HG03565 (cell line): ENCODE data around the gene POLA1.
"Not testable (repeated sequence)": the region's sequence is repeated elsewhere in the genome, so short reads cannot be mapped to it uniquely, and the experiment has no call there.

Experiments
- ATAC-seq: cut with Tn5 transposase; IDR thresholded peaks from one replicate; pipeline ENCODE4 v1.9.1; 2021; ENCODE audit warnings: mild to moderate bottlenecking, moderate library complexity; ENCODE audit not compliant: unreplicated experiment

The POLA1 gene

GRCh38 chrX:24693453-24694202 lies at the start of gene POLA1:
TSS of gene POLA1 (plus strand) at chrX:24693918. CDS start at chrX:24693962, 44 bp downstream.
- ATAC-seq = peak; percentile 98

GRCh38 chrX:24646006-24646405 lies 47.7 kb upstream of the POLA1 start:
- no peak for ATAC-seq

GRCh38 chrX:24646745-24647182 lies 47.0 kb upstream of the POLA1 start:
- ATAC-seq = no peak

- peak; percentile 72 for ATAC-seq
Observed at GRCh38 chrX:24647257-24648058, 46.3 kb upstream of the POLA1 start, which contains the start of gene PCYT1B. TSS of gene PCYT1B (minus strand) at chrX:24647347. CDS start at chrX:24647105, 242 bp downstream.

- no peak for ATAC-seq
Observed at GRCh38 chrX:24648495-24648894, 45.2 kb upstream of the POLA1 start.

GRCh38 chrX:24651783-24652182 lies 41.9 kb upstream of the POLA1 start:
- ATAC-seq = no peak

GRCh38 chrX:24655679-24656078 lies 38.0 kb upstream of the POLA1 start:
- not testable (repeated sequence) for ATAC-seq

- no peak for ATAC-seq
Observed at GRCh38 chrX:24657671-24658386, 35.9 kb upstream of the POLA1 start.

GRCh38 chrX:24658421-24658820 lies 35.3 kb upstream of the POLA1 start:
- ATAC-seq = no peak

- ATAC-seq = no peak
Observed at GRCh38 chrX:24659106-24659505, 34.6 kb upstream of the POLA1 start.

- ATAC-seq = no peak
Observed at GRCh38 chrX:24659646-24660045, 34.1 kb upstream of the POLA1 start.

- ATAC-seq = no peak
Observed at GRCh38 chrX:24661292-24661691, 32.4 kb upstream of the POLA1 start.

- ATAC-seq = no peak
Observed at GRCh38 chrX:24662352-24662751, 31.4 kb upstream of the POLA1 start.

- no peak for ATAC-seq
Observed at GRCh38 chrX:24668111-24668510, 25.6 kb upstream of the POLA1 start.

GRCh38 chrX:24672701-24673190 lies 21.0 kb upstream of the POLA1 start:
- no peak for ATAC-seq

GRCh38 chrX:24673424-24673823 lies 20.3 kb upstream of the POLA1 start:
- no peak for ATAC-seq

- no peak for ATAC-seq
Observed at GRCh38 chrX:24676403-24677024, 17.2 kb upstream of the POLA1 start.

GRCh38 chrX:24682739-24683432 lies 10.8 kb upstream of the POLA1 start:
- ATAC-seq = no peak

- ATAC-seq = no peak
Observed at GRCh38 chrX:24684048-24684447, 9.7 kb upstream of the POLA1 start.

GRCh38 chrX:24692305-24692704 lies 1.4 kb upstream of the POLA1 start:
- ATAC-seq = no peak
